ENCODE measurements around the gene POC1B.

Gene POC1B

GRCh38 chr12:89418228-89418910, 107.5 kb downstream of the POC1B start:
- H2AFZ ChIP-seq (ENCODE audit: low read length): no peak overlapping the region
- H3F3A ChIP-seq (ENCODE audit: insufficient read depth, low read length): no peaks in the 10 kb centered on the region
- no peaks in the 10 kb centered on the region for H3K36me3 ChIP-seq (ENCODE audit: insufficient read depth, low read length)
- H3K79me2 ChIP-seq (ENCODE audit: insufficient read depth, low read length): no peaks in the 10 kb centered on the region
- no peaks in the 10 kb centered on the region for H3K9me3 ChIP-seq (ENCODE audit: low read length)
- no peaks in the 10 kb centered on the region for H4K20me1 ChIP-seq (ENCODE audit: insufficient read depth, low read length)
- H3K9me2 ChIP-seq (ENCODE audit: low read depth, low read length): no peaks in the 10 kb centered on the region
- H3K27me3 ChIP-seq (ENCODE audit: insufficient read depth, low read length): no peaks in the 10 kb centered on the region
- TF ChIP-seq CTCF (IDR thresholded peaks at IDR 0.05; ENCODE audit: low read length): no peak
- no peak for TF ChIP-seq EZH2 (IDR thresholded peaks at IDR 0.05; ENCODE audit: borderline replicate concordance, low read length)
- H3K4me3 ChIP-seq (ENCODE audit: low read depth, low read length, poor library complexity, severe bottlenecking): no peak overlapping the region
- H3K9ac ChIP-seq (ENCODE audit: low read length): no peak overlapping the region
- no peak overlapping the region for H3K27ac ChIP-seq (ENCODE audit: low read depth, low read length, poor library complexity, severe bottlenecking)
- H3K4me1 ChIP-seq (ENCODE audit: insufficient read depth, low read length, severe bottlenecking): no peaks in the 10 kb centered on the region
- H3K4me2 ChIP-seq (ENCODE audit: low read length): no peak overlapping the region

GRCh38 chr12:89417246-89417977, 108.4 kb downstream of the POC1B start:
- no peak overlapping the region for H2AFZ ChIP-seq (ENCODE audit: low read length)
- H3K4me2 ChIP-seq (ENCODE audit: low read length): no peak overlapping the region
- H3K4me1 ChIP-seq (ENCODE audit: insufficient read depth, low read length, severe bottlenecking): no peaks in the 10 kb centered on the region
- no peaks in the 10 kb centered on the region for H3K27me3 ChIP-seq (ENCODE audit: insufficient read depth, low read length)
- H3K27ac ChIP-seq (ENCODE audit: low read depth, low read length, poor library complexity, severe bottlenecking): no peak overlapping the region
- no peaks in the 10 kb centered on the region for H4K20me1 ChIP-seq (ENCODE audit: insufficient read depth, low read length)
- H3K36me3 ChIP-seq (ENCODE audit: insufficient read depth, low read length): no peaks in the 10 kb centered on the region
- no peaks in the 10 kb centered on the region for H3K9me2 ChIP-seq (ENCODE audit: low read depth, low read length)
- TF ChIP-seq CTCF (IDR thresholded peaks at IDR 0.05; ENCODE audit: low read length): no peak
- TF ChIP-seq EZH2 (IDR thresholded peaks at IDR 0.05; ENCODE audit: borderline replicate concordance, low read length): no peak
- H3K4me3 ChIP-seq (ENCODE audit: low read depth, low read length, poor library complexity, severe bottlenecking): no peak overlapping the region
- H3K9ac ChIP-seq (ENCODE audit: low read length): no peak overlapping the region
- H3F3A ChIP-seq (ENCODE audit: insufficient read depth, low read length): no peaks in the 10 kb centered on the region
- no peaks in the 10 kb centered on the region for H3K9me3 ChIP-seq (ENCODE audit: low read length)
- no peaks in the 10 kb centered on the region for H3K79me2 ChIP-seq (ENCODE audit: insufficient read depth, low read length)

GRCh38 chr12:89416049-89416792, 109.6 kb downstream of the POC1B start:
- TF ChIP-seq CTCF (IDR thresholded peaks at IDR 0.05; ENCODE audit: low read length): no peak
- TF ChIP-seq EZH2 (IDR thresholded peaks at IDR 0.05; ENCODE audit: borderline replicate concordance, low read length): no peak
- Histone ChIP-seq H3K27ac (ENCODE audit: low read depth, low read length, poor library complexity, severe bottlenecking) (no peak overlapping the region), H3K4me2 (ENCODE audit: low read length) (no peak overlapping the region)

More at GRCh38 chr12:89416049-89416792, 109.6 kb downstream of the POC1B start:
- no peak overlapping the region for H2AFZ ChIP-seq (ENCODE audit: low read length)
- no peaks in the 10 kb centered on the region for H3K9me2 ChIP-seq (ENCODE audit: low read depth, low read length)
- no peaks in the 10 kb centered on the region for H3F3A ChIP-seq (ENCODE audit: insufficient read depth, low read length)
- no peaks in the 10 kb centered on the region for H3K9me3 ChIP-seq (ENCODE audit: low read length)
- H3K27me3 ChIP-seq (ENCODE audit: insufficient read depth, low read length): no peaks in the 10 kb centered on the region
- no peaks in the 10 kb centered on the region for H4K20me1 ChIP-seq (ENCODE audit: insufficient read depth, low read length)
- H3K36me3 ChIP-seq (ENCODE audit: insufficient read depth, low read length): no peaks in the 10 kb centered on the region
- no peaks in the 10 kb centered on the region for H3K79me2 ChIP-seq (ENCODE audit: insufficient read depth, low read length)
- H3K9ac ChIP-seq (ENCODE audit: low read length): no peak overlapping the region
- no peak overlapping the region for H3K4me3 ChIP-seq (ENCODE audit: low read depth, low read length, poor library complexity, severe bottlenecking)
- H3K4me1 ChIP-seq (ENCODE audit: insufficient read depth, low read length, severe bottlenecking): no peaks in the 10 kb centered on the region

Measured in OCI-LY1 (cell line).